MM.1S (cell line): ENCODE measurements around the gene PREX1.

Experiments used
- EZH2 ChIP-seq: fragments of 300-600 bp; sonication (generic); optimal IDR thresholded peaks from 2 replicates; pipeline ENCODE3; 2017; ENCODE audit warnings: low read depth, mild to moderate bottlenecking, antibody characterized with exemption, low read length, mixed read lengths
- EZH2phosphoT487 ChIP-seq: fragments of 300-600 bp; sonication (generic); IDR thresholded peaks from 2 replicates; pipeline ENCODE4 v1.6.1; 2018; ENCODE audit warnings: antibody characterized with exemption, low read length
- TF ChIP-seq, protein P1 (sequence below): fragments of 300-600 bp; sonication (generic); IDR thresholded peaks from 2 replicates; pipeline ENCODE4 v1.5.1; 2016; ENCODE audit warnings: antibody characterized with exemption, low read length, mixed read lengths

DNA sequence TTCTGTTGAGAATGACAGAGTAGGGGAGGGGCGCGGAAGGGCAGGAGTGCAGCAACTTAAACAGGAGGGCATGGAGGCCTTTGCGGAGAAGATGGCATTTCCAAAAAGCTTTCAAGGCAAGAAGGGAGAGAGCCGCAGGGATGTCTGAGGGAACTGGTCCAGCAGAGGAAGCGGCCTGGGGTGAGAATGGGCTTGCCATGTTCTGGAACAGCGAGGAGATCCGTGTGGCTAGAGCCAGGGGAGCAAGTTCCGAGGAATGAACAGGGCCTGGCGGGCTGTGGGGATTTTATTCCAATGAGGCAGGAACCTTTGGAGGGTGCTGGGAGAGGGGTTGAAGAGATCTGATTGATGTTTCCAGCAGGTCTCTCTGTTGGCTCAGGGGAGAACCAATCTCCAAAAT, 86.1 kb downstream of the PREX1 start:
- TF ChIP-seq, protein P1, sequence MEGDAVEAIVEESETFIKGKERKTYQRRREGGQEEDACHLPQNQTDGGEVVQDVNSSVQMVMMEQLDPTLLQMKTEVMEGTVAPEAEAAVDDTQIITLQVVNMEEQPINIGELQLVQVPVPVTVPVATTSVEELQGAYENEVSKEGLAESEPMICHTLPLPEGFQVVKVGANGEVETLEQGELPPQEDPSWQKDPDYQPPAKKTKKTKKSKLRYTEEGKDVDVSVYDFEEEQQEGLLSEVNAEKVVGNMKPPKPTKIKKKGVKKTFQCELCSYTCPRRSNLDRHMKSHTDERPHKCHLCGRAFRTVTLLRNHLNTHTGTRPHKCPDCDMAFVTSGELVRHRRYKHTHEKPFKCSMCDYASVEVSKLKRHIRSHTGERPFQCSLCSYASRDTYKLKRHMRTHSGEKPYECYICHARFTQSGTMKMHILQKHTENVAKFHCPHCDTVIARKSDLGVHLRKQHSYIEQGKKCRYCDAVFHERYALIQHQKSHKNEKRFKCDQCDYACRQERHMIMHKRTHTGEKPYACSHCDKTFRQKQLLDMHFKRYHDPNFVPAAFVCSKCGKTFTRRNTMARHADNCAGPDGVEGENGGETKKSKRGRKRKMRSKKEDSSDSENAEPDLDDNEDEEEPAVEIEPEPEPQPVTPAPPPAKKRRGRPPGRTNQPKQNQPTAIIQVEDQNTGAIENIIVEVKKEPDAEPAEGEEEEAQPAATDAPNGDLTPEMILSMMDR, result no peak
- no peak for TF ChIP-seq EZH2phosphoT487
- TF ChIP-seq EZH2, result no peak
